ENCODE measurements around the gene FKBP5. TPM values are rescaled to one million over a fixed set of nuclear protein-coding genes. Genes with fewer than 3 reads are reported as not detected.

FKBP5 gene
- total and polyA plus RNA-seq, 9 of the 15 experiments (the other 6 are each of a cell fraction or from before 2014, with no cell fraction given): 32.7 to 151 (median 75.0) TPM

DNA sequence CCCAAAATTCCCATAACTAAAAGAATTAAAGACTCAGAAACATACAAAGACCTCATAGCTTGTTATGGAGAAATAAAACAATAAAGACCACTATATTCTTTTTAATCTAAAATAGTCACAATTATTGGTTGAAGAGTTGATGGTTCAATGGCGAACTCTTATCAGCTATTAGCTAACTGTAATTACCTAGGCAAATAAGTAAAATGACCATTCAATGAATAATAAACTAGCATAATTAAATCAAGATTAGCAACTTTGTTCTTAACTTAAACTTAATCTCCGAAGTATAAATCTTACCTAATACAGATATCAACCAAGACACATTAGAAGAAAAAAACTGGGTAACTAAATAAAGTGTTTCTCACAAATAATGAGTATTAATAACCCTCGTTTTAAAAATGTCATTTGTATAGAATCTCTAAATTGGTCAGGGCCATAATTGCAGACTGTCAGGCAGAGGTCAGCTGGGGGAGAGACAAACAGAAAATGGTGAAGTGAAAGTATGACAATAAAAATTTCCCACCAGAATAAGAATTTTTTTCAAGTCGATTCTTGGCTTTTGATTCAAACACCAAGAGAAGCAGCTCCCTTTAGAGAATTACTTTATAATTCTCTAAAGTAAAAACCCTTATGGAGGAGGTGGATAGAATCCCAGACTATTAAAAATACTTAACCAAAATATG, 1.7 kb downstream of the FKBP5 start:
- no TSS peak for BruUV-seq (replicated peaks)
- Histone ChIP-seq H3K79me2 (ENCODE audit: control insufficient read depth, insufficient read depth, low read length) (peaks cover 66% of the 10 kb centered on the region), H3K9me3 (replicated peaks; ENCODE audit: control insufficient read depth, insufficient read depth, low read depth, low read length) (no peaks in the 10 kb centered on the region), H3K36me3 (ENCODE audit: control insufficient read depth, insufficient read depth, low read length) (peaks cover 12% of the 10 kb centered on the region; the same call in 1 of the 3 replicates), H3K9me1 (ENCODE audit: control insufficient read depth, insufficient read depth, low read length) (no peaks in the 10 kb centered on the region), H3K27ac (ENCODE audit: extremely low read depth, low read depth, low read length) (peak overlapping the region; percentile 86; the same call in 2 of the 3 replicates), H3K27me3 (ENCODE audit: control insufficient read depth in 2 of 2, insufficient read depth in 2 of 2, low read length in 2 of 2) (no peaks in the 10 kb centered on the region), H3K9ac (ENCODE audit: insufficient read depth in 1 of 2, low read depth in 2 of 2, low read length in 2 of 2) (peak overlapping the region in 1 of 2 experiments; percentile 84; a peak in 2 of 4 replicates), H4K20me1 (replicated peaks; ENCODE audit: control insufficient read depth, insufficient read depth, low read length) (peaks cover 7% of the 10 kb centered on the region), H3K4me2 (ENCODE audit: insufficient read depth, low read length) (peak overlapping the region; percentile 100), H3K4me1 (replicated peaks in 1 of 2; ENCODE audit: control insufficient read depth in 2 of 2, insufficient read depth in 2 of 2, low read length in 2 of 2) (peaks cover 7 to 24% of the 10 kb centered on the region in 2 experiments; a peak in 4 of 5 replicates), H2AFZ (ENCODE audit: low read depth, low read length) (peak overlapping the region; percentile 83; the same call in 1 of the 2 replicates), H3K4me3 (peak overlapping the region; percentile 96)
- CTCF ChIA-PET (ENCODE audit: low intra/inter-chr PET ratio): no interaction called here
- FAIRE-seq (no peak), DNase-seq (ENCODE audit: extremely low read depth in 1 of 4, low spot score in 3 of 4) (no peak), ATAC-seq (0 out of 3 replicates have a peak, but pooled peaks have one; percentile 8)
- POLR2A ChIA-PET: interaction anchor here (0.6 to 2.1 kb wide), 7 partner anchors 10 to 82 kb away, joined by 3 to 19 read pairs (median 3); no protein-coding TSS in a partner anchor
- intact Hi-C loops (cut with micrococcal nuclease) (loop anchor here (5.0 kb wide), 1 partner anchor 105 kb away; no protein-coding TSS in a partner anchor), in situ Hi-C loops (cut with MboI) (no loop called here)
- under 1% methylated on average over 4 of the region's 4 CpGs for WGBS (ENCODE audit: insufficient coverage, low coverage, missing lambda C conversion rate)
- TF ChIP-seq EP400 (IDR thresholded peaks at IDR 0.05) (0 out of 2 replicates have a peak, but pooled peaks have one; percentile 8), CHD2 (IDR thresholded peaks at IDR 0.05; ENCODE audit: low read depth, low read length) (no peak), VEZF1 (CRISPR knock-in tag; IDR thresholded peaks at IDR 0.05) (0 out of 2 replicates have a peak, but pooled peaks have one; percentile 6), TCF3 (CRISPR knock-in tag; IDR thresholded peaks at IDR 0.05) (0 out of 2 replicates have a peak, but pooled peaks have one; percentile 2), POLR2H (tag; IDR thresholded peaks at IDR 0.05; ENCODE audit: low read depth) (peak; percentile 58; the same call in 1 of the 2 replicates), ZNF274 (IDR thresholded peaks at IDR 0.05; ENCODE audit: borderline replicate concordance, low read depth, low read length) (0 out of 2 replicates have a peak, but pooled peaks have one; percentile 10), IRF2 (CRISPR knock-in tag; IDR thresholded peaks at IDR 0.05) (no peak), RAD51 (IDR thresholded peaks at IDR 0.05; ENCODE audit: borderline replicate concordance, low read depth) (no peak), ADNP (tag; IDR thresholded peaks at IDR 0.05) (peak; percentile 61; the same call in 1 of the 2 replicates), DACH1 (IDR thresholded peaks at IDR 0.05; ENCODE audit: partially characterized antibody) (peak; percentile 66), KAT7 (CRISPR knock-in tag; IDR thresholded peaks at IDR 0.05; ENCODE audit: borderline replicate concordance) (peak; percentile 10; the same call in 1 of the 2 replicates), CEBPG (CRISPR knock-in tag; IDR thresholded peaks at IDR 0.05) (no peak), CEBPG (tag; conservative IDR thresholded peaks at IDR 0.05 in 1 of 2, IDR thresholded peaks at IDR 0.05 in 1 of 2) (0 out of 4 replicates have a peak, but pooled peaks of 1 of the 2 experiments have one; percentile 6)
- TF ChIP-seq, protein P1, sequence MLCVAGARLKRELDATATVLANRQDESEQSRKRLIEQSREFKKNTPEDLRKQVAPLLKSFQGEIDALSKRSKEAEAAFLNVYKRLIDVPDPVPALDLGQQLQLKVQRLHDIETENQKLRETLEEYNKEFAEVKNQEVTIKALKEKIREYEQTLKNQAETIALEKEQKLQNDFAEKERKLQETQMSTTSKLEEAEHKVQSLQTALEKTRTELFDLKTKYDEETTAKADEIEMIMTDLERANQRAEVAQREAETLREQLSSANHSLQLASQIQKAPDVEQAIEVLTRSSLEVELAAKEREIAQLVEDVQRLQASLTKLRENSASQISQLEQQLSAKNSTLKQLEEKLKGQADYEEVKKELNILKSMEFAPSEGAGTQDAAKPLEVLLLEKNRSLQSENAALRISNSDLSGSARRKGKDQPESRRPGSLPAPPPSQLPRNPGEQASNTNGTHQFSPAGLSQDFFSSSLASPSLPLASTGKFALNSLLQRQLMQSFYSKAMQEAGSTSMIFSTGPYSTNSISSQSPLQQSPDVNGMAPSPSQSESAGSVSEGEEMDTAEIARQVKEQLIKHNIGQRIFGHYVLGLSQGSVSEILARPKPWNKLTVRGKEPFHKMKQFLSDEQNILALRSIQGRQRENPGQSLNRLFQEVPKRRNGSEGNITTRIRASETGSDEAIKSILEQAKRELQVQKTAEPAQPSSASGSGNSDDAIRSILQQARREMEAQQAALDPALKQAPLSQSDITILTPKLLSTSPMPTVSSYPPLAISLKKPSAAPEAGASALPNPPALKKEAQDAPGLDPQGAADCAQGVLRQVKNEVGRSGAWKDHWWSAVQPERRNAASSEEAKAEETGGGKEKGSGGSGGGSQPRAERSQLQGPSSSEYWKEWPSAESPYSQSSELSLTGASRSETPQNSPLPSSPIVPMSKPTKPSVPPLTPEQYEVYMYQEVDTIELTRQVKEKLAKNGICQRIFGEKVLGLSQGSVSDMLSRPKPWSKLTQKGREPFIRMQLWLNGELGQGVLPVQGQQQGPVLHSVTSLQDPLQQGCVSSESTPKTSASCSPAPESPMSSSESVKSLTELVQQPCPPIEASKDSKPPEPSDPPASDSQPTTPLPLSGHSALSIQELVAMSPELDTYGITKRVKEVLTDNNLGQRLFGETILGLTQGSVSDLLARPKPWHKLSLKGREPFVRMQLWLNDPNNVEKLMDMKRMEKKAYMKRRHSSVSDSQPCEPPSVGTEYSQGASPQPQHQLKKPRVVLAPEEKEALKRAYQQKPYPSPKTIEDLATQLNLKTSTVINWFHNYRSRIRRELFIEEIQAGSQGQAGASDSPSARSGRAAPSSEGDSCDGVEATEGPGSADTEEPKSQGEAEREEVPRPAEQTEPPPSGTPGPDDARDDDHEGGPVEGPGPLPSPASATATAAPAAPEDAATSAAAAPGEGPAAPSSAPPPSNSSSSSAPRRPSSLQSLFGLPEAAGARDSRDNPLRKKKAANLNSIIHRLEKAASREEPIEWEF (CRISPR knock-in tag; IDR thresholded peaks at IDR 0.05): 0 out of 2 replicates have a peak, but pooled peaks have one; percentile 18
